ENCODE data around the gene LGALS7.

LGALS7 gene

GRCh38 chr19:38725469-38726283, 47.6 kb downstream of the LGALS7 start:
- no peak for DNase-seq

GRCh38 chr19:38723990-38724854, 49.1 kb downstream of the LGALS7 start:
- no peak for DNase-seq

GRCh38 chr19:38723606-38723965, 49.7 kb downstream of the LGALS7 start:
- DNase-seq, result no peak

- DNase-seq, result no peak
Observed at GRCh38 chr19:38722947-38723605, 50.2 kb downstream of the LGALS7 start.

- DNase-seq, result no peak
Observed at GRCh38 chr19:38721979-38722773, 51.1 kb downstream of the LGALS7 start.

GRCh38 chr19:38721496-38721895, 51.8 kb downstream of the LGALS7 start:
- DNase-seq, result no peak
